Measurements from ENCODE around the gene SRGN. TPM values are rescaled to one million over a fixed set of nuclear protein-coding genes. Genes with fewer than 3 reads are reported as not detected.

SRGN gene
- total RNA-seq, 3 donors from 2014 or later, result 15.6 to 54.6 (median 43.9) TPM

DNA sequence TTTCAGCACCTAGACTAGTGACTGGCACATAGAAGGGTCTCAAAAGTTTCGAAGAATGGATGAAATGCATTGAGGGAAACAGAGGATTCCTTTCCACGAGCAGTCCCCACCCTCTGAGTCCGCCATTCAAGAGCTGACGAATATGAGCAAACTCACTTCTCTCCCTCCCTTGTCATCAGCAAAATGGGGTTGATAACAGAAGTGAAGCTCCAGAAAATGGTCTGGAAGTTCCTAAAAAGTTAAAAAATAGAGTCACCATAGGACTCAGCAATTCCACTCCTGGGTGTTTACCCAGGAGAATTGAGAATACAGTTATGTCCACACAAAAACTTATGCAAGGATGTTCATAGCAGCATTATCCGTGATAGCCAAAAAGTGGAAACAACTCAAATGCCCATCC, 25.0 kb upstream of the SRGN start:
- intact Hi-C loops (cut with DNase I, micrococcal nuclease), result no loop called here
- H3K9me3 ChIP-seq, result no peaks in the 10 kb centered on the region

DNA sequence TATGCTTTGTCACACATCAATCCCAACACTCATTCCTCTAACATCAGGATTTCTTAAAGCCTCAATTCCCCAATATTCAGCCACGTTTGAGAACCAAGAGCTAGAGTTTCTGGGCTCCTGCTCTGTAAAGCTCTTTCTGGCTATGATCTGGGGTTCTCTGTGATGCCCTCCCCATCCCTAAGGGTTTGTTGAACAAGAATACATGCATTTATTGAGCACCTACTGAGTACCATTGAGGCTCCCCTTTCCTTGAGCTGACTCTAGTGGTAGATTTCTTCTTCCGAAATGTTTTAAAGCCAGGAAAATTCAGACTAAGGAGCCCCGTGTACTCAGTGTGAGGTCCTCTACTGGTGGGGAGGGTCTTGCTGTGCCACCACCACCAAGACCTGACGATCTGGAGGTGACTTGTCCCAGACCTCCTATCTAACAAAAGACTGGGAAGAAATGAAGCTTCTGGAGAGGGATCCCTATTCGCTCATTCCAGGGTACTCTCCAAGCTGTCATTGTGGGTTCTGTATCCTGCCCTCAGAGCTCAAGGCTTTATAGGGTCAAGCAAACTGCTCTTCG, 23.1 kb upstream of the SRGN start:
- Histone ChIP-seq H3K4me1 (ENCODE audit: low read depth) (no peaks in the 10 kb centered on the region), H3K4me3 (no peak overlapping the region), H3K9me3 (no peaks in the 10 kb centered on the region), H3K36me3 (ENCODE audit: low read depth) (no peaks in the 10 kb centered on the region)
- TF ChIP-seq, protein P1, sequence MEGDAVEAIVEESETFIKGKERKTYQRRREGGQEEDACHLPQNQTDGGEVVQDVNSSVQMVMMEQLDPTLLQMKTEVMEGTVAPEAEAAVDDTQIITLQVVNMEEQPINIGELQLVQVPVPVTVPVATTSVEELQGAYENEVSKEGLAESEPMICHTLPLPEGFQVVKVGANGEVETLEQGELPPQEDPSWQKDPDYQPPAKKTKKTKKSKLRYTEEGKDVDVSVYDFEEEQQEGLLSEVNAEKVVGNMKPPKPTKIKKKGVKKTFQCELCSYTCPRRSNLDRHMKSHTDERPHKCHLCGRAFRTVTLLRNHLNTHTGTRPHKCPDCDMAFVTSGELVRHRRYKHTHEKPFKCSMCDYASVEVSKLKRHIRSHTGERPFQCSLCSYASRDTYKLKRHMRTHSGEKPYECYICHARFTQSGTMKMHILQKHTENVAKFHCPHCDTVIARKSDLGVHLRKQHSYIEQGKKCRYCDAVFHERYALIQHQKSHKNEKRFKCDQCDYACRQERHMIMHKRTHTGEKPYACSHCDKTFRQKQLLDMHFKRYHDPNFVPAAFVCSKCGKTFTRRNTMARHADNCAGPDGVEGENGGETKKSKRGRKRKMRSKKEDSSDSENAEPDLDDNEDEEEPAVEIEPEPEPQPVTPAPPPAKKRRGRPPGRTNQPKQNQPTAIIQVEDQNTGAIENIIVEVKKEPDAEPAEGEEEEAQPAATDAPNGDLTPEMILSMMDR (IDR thresholded peaks at IDR 0.05), result no peak
- intact Hi-C loops (cut with DNase I, micrococcal nuclease), result no loop called here
- DNase-seq (no peak), ATAC-seq (no peak)

More for the DNA sequence above, 25.0 kb upstream of the SRGN start:
- ATAC-seq (no peak), DNase-seq (no peak)
- H3K4me1 ChIP-seq (ENCODE audit: low read depth), result no peaks in the 10 kb centered on the region
- TF ChIP-seq, protein P1 (IDR thresholded peaks at IDR 0.05), result no peak
- H3K4me3 ChIP-seq, result no peak overlapping the region
- H3K36me3 ChIP-seq (ENCODE audit: low read depth), result no peaks in the 10 kb centered on the region

DNA sequence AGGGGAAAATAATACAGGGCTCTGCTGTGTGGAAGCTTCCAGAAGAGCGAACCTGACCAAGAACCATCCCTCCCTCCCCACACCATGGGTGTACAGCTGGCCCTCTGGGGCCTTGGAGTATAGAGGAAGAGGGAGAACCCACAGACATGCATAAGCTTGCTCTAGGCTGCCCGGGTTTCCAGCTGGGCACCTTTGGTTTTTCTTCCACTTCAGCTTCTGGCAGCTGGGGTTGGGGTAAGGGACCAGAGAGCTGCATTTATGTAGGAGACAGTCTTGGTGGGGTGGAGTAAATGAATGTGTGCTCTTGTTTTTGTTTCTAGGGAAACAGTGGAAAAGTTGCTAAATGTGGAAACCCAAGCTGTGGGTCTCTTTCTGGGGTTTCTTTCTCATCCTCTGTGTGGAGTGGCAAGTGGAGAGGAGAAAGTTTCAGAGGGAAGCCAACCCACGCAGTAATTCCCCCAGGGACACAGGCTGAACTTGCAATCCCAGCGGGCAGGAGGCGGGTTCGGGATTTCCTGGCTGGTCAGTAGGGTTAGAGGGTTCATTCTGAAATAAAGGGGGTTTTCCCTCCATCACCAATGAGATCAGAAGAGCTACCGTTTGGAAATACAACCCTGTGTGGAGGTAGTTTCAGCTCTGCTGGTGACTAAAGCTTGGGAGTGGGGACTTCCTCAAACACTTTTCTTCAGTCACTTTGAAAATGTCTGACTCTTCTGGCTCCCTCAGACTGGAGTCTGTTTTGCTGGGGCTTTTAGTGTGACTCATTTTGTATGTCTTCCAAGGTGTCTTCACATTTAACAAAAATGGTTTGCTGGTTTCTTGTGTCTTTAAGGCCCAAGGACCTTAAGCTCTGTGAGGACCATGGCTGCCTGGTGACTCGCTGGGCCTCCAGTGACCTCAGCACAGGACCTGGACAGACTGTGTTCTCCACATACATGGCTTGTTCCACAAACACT, 22.2 kb upstream of the SRGN start:
- ATAC-seq (peak; percentile 20), DNase-seq (no peak)
- intact Hi-C loops (cut with DNase I, micrococcal nuclease), result no loop called here
- no peaks in the 10 kb centered on the region for H3K36me3 ChIP-seq (ENCODE audit: low read depth)
- no peaks in the 10 kb centered on the region for H3K4me1 ChIP-seq (ENCODE audit: low read depth)
- no peaks in the 10 kb centered on the region for H3K9me3 ChIP-seq
- no peak overlapping the region for H3K4me3 ChIP-seq
- TF ChIP-seq, protein P1 (IDR thresholded peaks at IDR 0.05), result no peak

DNA sequence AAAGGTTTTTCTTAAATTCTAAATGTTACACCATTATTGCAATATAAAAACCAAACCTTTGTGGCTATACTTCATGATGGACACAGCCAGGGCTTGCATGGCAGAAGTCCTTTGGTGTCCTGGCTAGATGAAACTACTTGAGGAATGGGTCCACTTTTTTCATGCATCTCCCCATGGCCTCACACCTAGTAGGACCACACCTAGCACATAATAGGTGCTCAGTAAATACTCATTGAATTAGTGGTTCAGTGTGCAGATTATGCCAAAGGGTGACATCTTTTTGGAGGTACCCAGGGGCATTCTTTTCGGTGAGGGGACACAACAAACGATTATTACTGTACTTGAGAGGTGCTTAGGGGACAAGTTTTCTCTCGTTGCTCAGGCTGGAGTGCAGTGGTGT, 20.7 kb upstream of the SRGN start:
- ATAC-seq (no peak), DNase-seq (no peak)
- Histone ChIP-seq H3K4me3 (no peak overlapping the region), H3K9me3 (no peaks in the 10 kb centered on the region), H3K36me3 (ENCODE audit: low read depth) (no peaks in the 10 kb centered on the region), H3K4me1 (ENCODE audit: low read depth) (no peaks in the 10 kb centered on the region)
- intact Hi-C loops (cut with DNase I, micrococcal nuclease), result no loop called here
- TF ChIP-seq, protein P1 (IDR thresholded peaks at IDR 0.05), result no peak

DNA sequence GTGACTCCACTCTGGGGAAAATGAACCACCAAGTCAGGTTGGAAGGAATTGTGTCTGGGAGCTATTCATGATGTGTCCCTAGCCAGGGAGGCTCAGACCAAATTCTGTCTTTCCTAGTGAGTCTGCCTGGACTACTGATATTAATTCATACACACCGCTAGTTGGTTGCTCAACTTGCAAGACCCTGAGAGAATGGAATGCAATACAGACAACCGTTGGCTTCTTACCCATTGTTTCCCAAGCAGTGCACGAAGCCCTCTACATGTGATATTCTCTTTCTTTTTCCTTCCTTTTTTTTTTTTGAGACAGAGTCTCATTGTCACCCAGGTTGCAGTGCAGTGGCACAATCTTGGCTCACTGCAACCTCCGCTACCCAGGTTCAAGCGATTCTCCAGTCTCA, 19.4 kb upstream of the SRGN start:
- TF ChIP-seq, protein P1 (IDR thresholded peaks at IDR 0.05), result no peak
- H3K4me3 ChIP-seq, result no peak overlapping the region
- intact Hi-C loops (cut with DNase I, micrococcal nuclease), result no loop called here
- no peaks in the 10 kb centered on the region for H3K4me1 ChIP-seq (ENCODE audit: low read depth)
- DNase-seq (no peak), ATAC-seq (no peak)
- H3K36me3 ChIP-seq (ENCODE audit: low read depth), result no peaks in the 10 kb centered on the region
- H3K9me3 ChIP-seq, result no peaks in the 10 kb centered on the region

Data from mucosa of descending colon (tissue), 3 donors.